GM19099 (cell line): ENCODE data around the gene KCNG1.

Experiments
- POLR2A ChIP-seq: IDR thresholded peaks from 3 replicates; pipeline ENCODE4 v1.6.1; 2011; ENCODE audit warnings: low read depth; ENCODE audit not compliant: insufficient read length; ENCODE audit errors: extremely low read depth

KCNG1 gene

GRCh38 chr20:51023617-51024155 lies 779 bp upstream of the KCNG1 start:
- no peak for TF ChIP-seq POLR2A

- TF ChIP-seq POLR2A: no peak
Observed at GRCh38 chr20:51022227-51022802, 592 bp downstream of the KCNG1 start.

GRCh38 chr20:51021067-51022025 lies 1.6 kb downstream of the KCNG1 start:
- no peak for TF ChIP-seq POLR2A

- no peak for TF ChIP-seq POLR2A
Observed at GRCh38 chr20:51020657-51021056, 2.2 kb downstream of the KCNG1 start.

GRCh38 chr20:51019656-51020592 lies 3.0 kb downstream of the KCNG1 start:
- TF ChIP-seq POLR2A: no peak

- TF ChIP-seq POLR2A: no peak
Observed at GRCh38 chr20:51017251-51017650, 5.7 kb downstream of the KCNG1 start.

- no peak for TF ChIP-seq POLR2A
Observed at GRCh38 chr20:51016521-51016920, 6.4 kb downstream of the KCNG1 start.

GRCh38 chr20:51014797-51015722 lies 7.8 kb downstream of the KCNG1 start:
- no peak for TF ChIP-seq POLR2A

- no peak for TF ChIP-seq POLR2A
Observed at GRCh38 chr20:51013577-51014330, 9.2 kb downstream of the KCNG1 start.

GRCh38 chr20:51012357-51012756 lies 10.6 kb downstream of the KCNG1 start:
- no peak for TF ChIP-seq POLR2A

- no peak for TF ChIP-seq POLR2A
Observed at GRCh38 chr20:51011479-51011878, 11.4 kb downstream of the KCNG1 start.

- TF ChIP-seq POLR2A: no peak
Observed at GRCh38 chr20:51010932-51011331, 12.0 kb downstream of the KCNG1 start.

GRCh38 chr20:51010043-51010365 lies 12.9 kb downstream of the KCNG1 start:
- TF ChIP-seq POLR2A: no peak
